ENCODE measurements around the gene MYH15. TPM values are rescaled to one million over a fixed set of nuclear protein-coding genes. Genes with fewer than 3 reads are reported as not detected.

Gene MYH15
- total RNA-seq, 4 donors from 2014 or later = 0.13 TPM; not detected in 3

- no peak overlapping the region for H3K4me3 ChIP-seq
- no peaks in the 10 kb centered on the region for H3K4me1 ChIP-seq
- no peak for ATAC-seq
- WGBS, 2 donors (ENCODE audit: low coverage in 1 of 2) = 33 to 50% methylated on average over 2 of the region's 2 CpGs
- no peak for TF ChIP-seq EP300 (IDR thresholded peaks at IDR 0.05)
- no peak for TF ChIP-seq POLR2A (IDR thresholded peaks at IDR 0.05)
- H3K9me3 ChIP-seq = peaks cover 0 to 29% (median 0%) of the 10 kb centered on the region in 3 donors
- H3K36me3 ChIP-seq = no peaks in the 10 kb centered on the region
- no peak overlapping the region for H3K27ac ChIP-seq
- no peaks in the 10 kb centered on the region for H3K27me3 ChIP-seq
Observed at GRCh38 chr3:108450444-108450843, 60.0 kb downstream of the MYH15 start.

- no peaks in the 10 kb centered on the region for H3K4me1 ChIP-seq
- 83 to 100% methylated on average over 1 of the region's 1 CpG for WGBS, 2 donors (ENCODE audit: low coverage in 1 of 2)
- H3K36me3 ChIP-seq = no peaks in the 10 kb centered on the region
- ATAC-seq = no peak
- no peak overlapping the region for H3K4me3 ChIP-seq
- TF ChIP-seq POLR2A (IDR thresholded peaks at IDR 0.05) (no peak), EP300 (IDR thresholded peaks at IDR 0.05) (no peak), POLR2AphosphoS5 (IDR thresholded peaks at IDR 0.05) (no peak), CTCF (IDR thresholded peaks at IDR 0.05) (no peak)
- H3K27ac ChIP-seq = no peak overlapping the region
- no peaks in the 10 kb centered on the region for H3K27me3 ChIP-seq
- peaks cover 0 to 29% (median 0%) of the 10 kb centered on the region in 3 donors for H3K9me3 ChIP-seq
Observed at GRCh38 chr3:108448593-108448992, 61.8 kb downstream of the MYH15 start.

- peaks cover 0 to 29% (median 0%) of the 10 kb centered on the region in 3 donors for H3K9me3 ChIP-seq
- WGBS, 2 donors (ENCODE audit: low coverage in 1 of 2) = 86 to 90% methylated on average over 3 of the region's 3 CpGs
- H3K4me1 ChIP-seq = no peaks in the 10 kb centered on the region
- no peaks in the 10 kb centered on the region for H3K36me3 ChIP-seq
- H3K27ac ChIP-seq = no peak overlapping the region
- no peak overlapping the region for H3K4me3 ChIP-seq
- H3K27me3 ChIP-seq = no peaks in the 10 kb centered on the region
- ATAC-seq = no peak
- TF ChIP-seq POLR2A (IDR thresholded peaks at IDR 0.05) (no peak), CTCF (IDR thresholded peaks at IDR 0.05) (no peak), POLR2AphosphoS5 (IDR thresholded peaks at IDR 0.05) (no peak), EP300 (IDR thresholded peaks at IDR 0.05) (no peak)
Observed at GRCh38 chr3:108447096-108447847, 63.1 kb downstream of the MYH15 start.

- Histone ChIP-seq H3K4me3 (no peak overlapping the region), H3K36me3 (no peaks in the 10 kb centered on the region), H3K4me1 (no peaks in the 10 kb centered on the region), H3K27me3 (no peaks in the 10 kb centered on the region), H3K9me3 (peaks cover 0 to 10% (median 0%) of the 10 kb centered on the region in 3 donors), H3K27ac (no peak overlapping the region)
- no peak for TF ChIP-seq POLR2AphosphoS5 (IDR thresholded peaks at IDR 0.05)
- no peak for TF ChIP-seq POLR2A (IDR thresholded peaks at IDR 0.05)
- TF ChIP-seq CTCF (IDR thresholded peaks at IDR 0.05) = no peak
- TF ChIP-seq EP300 (IDR thresholded peaks at IDR 0.05) = no peak
- no peak for ATAC-seq
- 50 to 54% methylated on average over 1 to 2 of the region's 2 CpGs for WGBS, 2 donors (ENCODE audit: low coverage in 1 of 2)
Observed at GRCh38 chr3:108442281-108442680, 68.1 kb downstream of the MYH15 start.

GRCh38 chr3:108441518-108441917 is 68.9 kb downstream of the MYH15 start:
- TF ChIP-seq POLR2AphosphoS5 (IDR thresholded peaks at IDR 0.05) (no peak), CTCF (IDR thresholded peaks at IDR 0.05) (no peak), POLR2A (IDR thresholded peaks at IDR 0.05) (no peak), EP300 (IDR thresholded peaks at IDR 0.05) (no peak)
- 32 to 36% methylated on average over 2 of the region's 2 CpGs for WGBS, 2 donors (ENCODE audit: low coverage in 1 of 2)
- no peak overlapping the region for H3K4me3 ChIP-seq
- no peak overlapping the region for H3K27ac ChIP-seq
- peaks cover 0 to 2% (median 0%) of the 10 kb centered on the region in 3 donors for H3K9me3 ChIP-seq
- ATAC-seq = no peak
- no peaks in the 10 kb centered on the region for H3K36me3 ChIP-seq
- H3K4me1 ChIP-seq = no peaks in the 10 kb centered on the region
- no peaks in the 10 kb centered on the region for H3K27me3 ChIP-seq

Measured in gastroesophageal sphincter (tissue), 4 donors.